HepG2 (cell line): ENCODE results near the gene RPL5. TPM values are rescaled to one million over a fixed set of nuclear protein-coding genes. Genes with fewer than 3 reads are reported as not detected.

Experiments used
- ELF3 ChIP-seq: IDR thresholded peaks from 2 replicates; pipeline ENCODE4 v1.6.1; 2016; ENCODE audit warnings: missing genetic modification reagents, missing compliant biosample characterization
- FOXA3 ChIP-seq: IDR thresholded peaks from 2 replicates; pipeline ENCODE4 v1.6.1; 2016; ENCODE audit warnings: missing genetic modification reagents, missing compliant biosample characterization
- HNRNPK ChIP-seq: fragments of 200-400 bp; formaldehyde crosslinking; IDR thresholded peaks from 2 replicates; pipeline ENCODE4 v1.6.1; 2018; ENCODE audit warnings: low read length, low read depth, moderate library complexity, mild to moderate bottlenecking; ENCODE audit not compliant: poor library complexity, severe bottlenecking
- MXD4 ChIP-seq: IDR thresholded peaks from 2 replicates; pipeline ENCODE4 v1.6.1; 2016; ENCODE audit warnings: mild to moderate bottlenecking, missing biosample characterization, missing genetic modification reagents
- PHF8 ChIP-seq: sonication (generic); formaldehyde crosslinking; IDR thresholded peaks from 2 replicates; pipeline ENCODE4 v1.5.0; 2020; ENCODE audit warnings: missing genetic modification reagents
- PLRG1 ChIP-seq: fragments of 450-650 bp; conservative IDR thresholded peaks from 2 replicates; pipeline ENCODE4 v1.6.1; 2016
- SKI ChIP-seq: fragments of 450-650 bp; IDR thresholded peaks from one replicate; pipeline ENCODE4 v1.6.1; 2018; ENCODE audit warnings: mild to moderate bottlenecking; ENCODE audit not compliant: partially characterized antibody
- SPEN ChIP-seq: sonication (generic); formaldehyde crosslinking; IDR thresholded peaks from 2 replicates; pipeline ENCODE4 v1.5.1; 2020; ENCODE audit warnings: low read depth, mild to moderate bottlenecking, missing genetic modification reagents
- TAF1 ChIP-seq: sonication (generic); formaldehyde crosslinking; IDR thresholded peaks from 2 replicates; pipeline ENCODE4 v1.4.0; 2020; ENCODE audit warnings: missing genetic modification reagents
- ZNF230 ChIP-seq: sonication (generic); formaldehyde crosslinking; IDR thresholded peaks from 2 replicates; pipeline ENCODE4 v1.4.0; 2020; ENCODE audit warnings: mild to moderate bottlenecking, missing genetic modification reagents
- ZNF354B ChIP-seq: sonication (generic); formaldehyde crosslinking; IDR thresholded peaks from 2 replicates; pipeline ENCODE4 v1.8.0; 2022; ENCODE audit warnings: mild to moderate bottlenecking, missing genetic modification reagents
- ZNF446 ChIP-seq: sonication (generic); formaldehyde crosslinking; IDR thresholded peaks from 2 replicates; pipeline ENCODE4 v1.5.0; 2020; ENCODE audit warnings: mild to moderate bottlenecking, missing genetic modification reagents
- ZNF451 ChIP-seq: sonication (generic); formaldehyde crosslinking; IDR thresholded peaks from 2 replicates; pipeline ENCODE4 v1.5.0; 2020; ENCODE audit warnings: mild to moderate bottlenecking, missing genetic modification reagents
- ZNF503 ChIP-seq: sonication (generic); formaldehyde crosslinking; IDR thresholded peaks from 2 replicates; pipeline ENCODE4 v1.4.0; 2020; ENCODE audit warnings: missing genetic modification reagents
- ZNF607 ChIP-seq: sonication (generic); formaldehyde crosslinking; IDR thresholded peaks from 2 replicates; pipeline ENCODE4 v1.5.1; 2020; ENCODE audit warnings: missing genetic modification reagents, mild to moderate bottlenecking, borderline replicate concordance
- ZNF639 ChIP-seq: conservative IDR thresholded peaks from 2 replicates; pipeline ENCODE4 v1.6.1; 2018; ENCODE audit warnings: missing genetic modification reagents
- ZNF703 ChIP-seq: sonication (generic); formaldehyde crosslinking; IDR thresholded peaks from 2 replicates; pipeline ENCODE4 v1.5.1; 2020; ENCODE audit warnings: missing genetic modification reagents, mild to moderate bottlenecking, moderate library complexity, borderline replicate concordance
- ZNF749 ChIP-seq: sonication (generic); formaldehyde crosslinking; IDR thresholded peaks from 2 replicates; pipeline ENCODE4 v1.8.0; 2022; ENCODE audit warnings: mild to moderate bottlenecking, missing genetic modification reagents, moderate library complexity, borderline replicate concordance
- ZSCAN22 ChIP-seq: sonication (generic); formaldehyde crosslinking; IDR thresholded peaks from 2 replicates; pipeline ENCODE4 v1.4.0; 2020; ENCODE audit warnings: mild to moderate bottlenecking, missing genetic modification reagents
- polyA plus RNA-seq, 8 experiments: library from polyadenylated mRNA; depleted of rRNA in 3 of 8; stranded (reverse) in 7 of 8; unstranded in 1 of 8; fragments of >200 nt; fragmentation: Illumina TruSeq in 4 of 8; extraction: Trizol in 4 of 8; gene quantifications; 2 replicates each; pipeline versions ENCODE4 v1.2.1 to v1.2.3, GENCODE V29; 2011 to 2016; ENCODE audit warnings: low read depth in 4 of 8, missing spikeins in 1 of 8, mixed read lengths in 1 of 8; ENCODE audit not compliant: insufficient read depth in 1 of 8
- total RNA-seq, 5 experiments: library from RNA; depleted of rRNA; stranded (reverse); fragments of >200 nt; fragmentation: Illumina TruSeq; extraction: Trizol; gene quantifications; 2 replicates each; pipeline ENCODE4 v1.2.3, GENCODE V29; 2016; ENCODE audit warnings: low read depth in 1 of 5

RPL5 gene
- total and polyA plus RNA-seq, 2 of the 13 experiments (the other 11 are each of a cell fraction or from before 2014, with no cell fraction given), result 2,304 to 2,520 TPM

- TF ChIP-seq SPEN (CRISPR knock-in tag), result peak; percentile 94
- peak; percentile 97; the same call in 1 of the 2 replicates for TF ChIP-seq ZNF749 (CRISPR knock-in tag)
- no peak for TF ChIP-seq PLRG1
- peak; percentile 96 for TF ChIP-seq ZNF703 (CRISPR knock-in tag)
- TF ChIP-seq TAF1 (CRISPR knock-in tag), result peak; percentile 74
- TF ChIP-seq ZSCAN22 (CRISPR knock-in tag), result peak; percentile 79
- peak; percentile 96 for TF ChIP-seq PHF8 (CRISPR knock-in tag)
- TF ChIP-seq ZNF607, result peak; percentile 100
- peak; percentile 99 for TF ChIP-seq ZNF230
- peak; percentile 43 for TF ChIP-seq ELF3 (CRISPR knock-in tag)
- peak; percentile 98 for TF ChIP-seq ZNF451 (CRISPR knock-in tag)
- no peak; the same call in none of the 2 replicates for TF ChIP-seq FOXA3 (CRISPR knock-in tag)
- TF ChIP-seq MXD4, result peak; percentile 95
- peak; percentile 57 for TF ChIP-seq ZNF503 (CRISPR knock-in tag)
- TF ChIP-seq SKI, result peak; percentile 69
- TF ChIP-seq HNRNPK, result no peak
- no peak for TF ChIP-seq ZNF354B
- 0 out of 2 replicates have a peak, but pooled peaks have one; percentile 63 for TF ChIP-seq ZNF639 (CRISPR knock-in tag)
- peak; percentile 94; the same call in 1 of the 2 replicates for TF ChIP-seq ZNF446
Observed at GRCh38 chr1:92784639-92785500, 47.0 kb upstream of the RPL5 start, which contains the start of gene EVI5 (continued).
